Transverse colon (tissue), 4 donors: ENCODE results near the gene SCN8A.

ENCODE experiments used
- EP300 ChIP-seq: sonication (generic); formaldehyde crosslinking; IDR thresholded peaks from one replicate; pipeline ENCODE4 v1.6.1; 2017; ENCODE audit warnings: antibody characterized with exemption, low read depth
- POLR2A ChIP-seq: fragments of 450-650 bp; IDR thresholded peaks from one replicate; pipeline ENCODE4 v1.6.1; 2016; ENCODE audit warnings: antibody characterized with exemption, mild to moderate bottlenecking, moderate library complexity
- POLR2AphosphoS5 ChIP-seq, 3 donors: sonication (generic); formaldehyde crosslinking; IDR thresholded peaks; one replicate each; pipeline ENCODE4 v1.6.1; 2016; ENCODE audit warnings: antibody characterized with exemption in 3 of 3
- TF ChIP-seq, protein P1 (sequence below), 5 experiments: fragments of 200-600 bp in 3 of 5; fragments of 450-650 bp in 2 of 5; sonication (generic) in 3 of 5; IDR thresholded peaks; 1 replicate in 2 of 5; 2 replicates in 3 of 5; pipeline ENCODE4 v1.5.1; 2016 to 2017; ENCODE audit warnings: antibody characterized with exemption in 5 of 5, inconsistent platforms in 3 of 5, mild to moderate bottlenecking in 2 of 5, moderate library complexity in 1 of 5

- TF ChIP-seq POLR2AphosphoS5 (IDR thresholded peaks at IDR 0.05) (no peak), EP300 (no peak), POLR2A (no peak)
- TF ChIP-seq, protein P1, sequence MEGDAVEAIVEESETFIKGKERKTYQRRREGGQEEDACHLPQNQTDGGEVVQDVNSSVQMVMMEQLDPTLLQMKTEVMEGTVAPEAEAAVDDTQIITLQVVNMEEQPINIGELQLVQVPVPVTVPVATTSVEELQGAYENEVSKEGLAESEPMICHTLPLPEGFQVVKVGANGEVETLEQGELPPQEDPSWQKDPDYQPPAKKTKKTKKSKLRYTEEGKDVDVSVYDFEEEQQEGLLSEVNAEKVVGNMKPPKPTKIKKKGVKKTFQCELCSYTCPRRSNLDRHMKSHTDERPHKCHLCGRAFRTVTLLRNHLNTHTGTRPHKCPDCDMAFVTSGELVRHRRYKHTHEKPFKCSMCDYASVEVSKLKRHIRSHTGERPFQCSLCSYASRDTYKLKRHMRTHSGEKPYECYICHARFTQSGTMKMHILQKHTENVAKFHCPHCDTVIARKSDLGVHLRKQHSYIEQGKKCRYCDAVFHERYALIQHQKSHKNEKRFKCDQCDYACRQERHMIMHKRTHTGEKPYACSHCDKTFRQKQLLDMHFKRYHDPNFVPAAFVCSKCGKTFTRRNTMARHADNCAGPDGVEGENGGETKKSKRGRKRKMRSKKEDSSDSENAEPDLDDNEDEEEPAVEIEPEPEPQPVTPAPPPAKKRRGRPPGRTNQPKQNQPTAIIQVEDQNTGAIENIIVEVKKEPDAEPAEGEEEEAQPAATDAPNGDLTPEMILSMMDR (IDR thresholded peaks at IDR 0.05), result no peak
Measured at GRCh38 chr12:51598156-51598555, 7.1 kb downstream of the SCN8A start.
